Panc1 (cell line): ENCODE results near the gene RYK. TPM values are rescaled to one million over a fixed set of nuclear protein-coding genes. Genes with fewer than 3 reads are reported as not detected.

Experiments used
- ATAC-seq: fragments of 200-7000 bp; cut with Tn5 transposase; 2 replicates; pipeline ENCODE4 v1.9.1; 2020; ENCODE audit warnings: mild to moderate bottlenecking, moderate library complexity
- BruUV-seq: library from RNA; stranded (reverse); fragments of 400-500 nt; replicated peaks from 2 replicates; lab custom pipeline; 2021; lab: Mats Ljungman, UMichigan
- CTCF ChIA-PET: fragments of 300-600 bp; sonication (Branson Sonifier 250); formaldehyde crosslinking; loops from one replicate; lab custom pipeline; 2022; ENCODE audit warnings: antibody characterized with exemption; lab: Charles Lee
- POLR2A ChIA-PET: fragments of 300-600 bp; sonication (Branson Sonifier 250); formaldehyde crosslinking; loops from one replicate; lab custom pipeline; 2022; ENCODE audit warnings: antibody characterized with exemption; lab: Charles Lee
- DNase-seq: peaks from one replicate; pipeline ENCODE4 v3.0.0-alpha.2; 2010; ENCODE audit warnings: low read depth, low spot score
- H3K27ac ChIP-seq: 2 replicates; pipeline ENCODE4 v1.5.1; 2011; ENCODE audit warnings: mild to moderate bottlenecking, low read length, inconsistent platforms
- H3K27me3 ChIP-seq: fragments of 200-500 bp; sonication (Bioruptor generic); 2 replicates; pipeline ENCODE4 v1.6.0; 2014; ENCODE audit warnings: low read length, inconsistent platforms; ENCODE audit not compliant: control insufficient read depth, insufficient read depth
- H3K36me3 ChIP-seq: fragments of 200-500 bp; sonication (Bioruptor generic); 2 replicates; pipeline ENCODE4 v1.5.1; 2014; ENCODE audit warnings: inconsistent platforms, mild to moderate bottlenecking, low read length, moderate library complexity; ENCODE audit not compliant: control insufficient read depth, insufficient read depth
- H3K4me1 ChIP-seq: 2 replicates; pipeline ENCODE4 v1.5.1; 2011; ENCODE audit warnings: inconsistent platforms, mild to moderate bottlenecking, low read length, moderate library complexity; ENCODE audit not compliant: control insufficient read depth, insufficient read depth
- H3K4me3 ChIP-seq, 2 experiments: 2 replicates each; pipeline ENCODE4 v1.5.1; 2011 to 2012; ENCODE audit warnings: low read depth in 2 of 2, low read length in 2 of 2, mild to moderate bottlenecking in 2 of 2, inconsistent platforms in 1 of 2, moderate library complexity in 1 of 2
- H3K9me3 ChIP-seq: fragments of 200-500 bp; sonication (Bioruptor generic); 2 replicates; pipeline ENCODE4 v1.5.1; 2014; ENCODE audit warnings: low read depth, mild to moderate bottlenecking, inconsistent platforms, low read length, moderate library complexity; ENCODE audit not compliant: control insufficient read depth, insufficient read depth
- POLR2AphosphoS5 ChIP-seq: IDR thresholded peaks from 2 replicates; pipeline ENCODE4 v1.6.1; 2012; ENCODE audit warnings: mild to moderate bottlenecking, low read depth, low read length, moderate library complexity
- REST ChIP-seq, 2 experiments: IDR thresholded peaks; 2 replicates each; pipeline ENCODE4 v1.6.1; 2011 to 2012; ENCODE audit warnings: low read depth in 2 of 2, control low read depth in 1 of 2, low read length in 1 of 2, mild to moderate bottlenecking in 1 of 2, moderate library complexity in 1 of 2; ENCODE audit not compliant: insufficient read depth in 1 of 2
- SIN3A ChIP-seq: IDR thresholded peaks from 2 replicates; pipeline ENCODE4 v1.6.1; 2012; ENCODE audit warnings: low read depth, mild to moderate bottlenecking, low read length, moderate library complexity, borderline replicate concordance; ENCODE audit not compliant: insufficient read depth
- TCF7L2 ChIP-seq: IDR thresholded peaks from 2 replicates; pipeline ENCODE4 v1.6.1; 2011; ENCODE audit warnings: mild to moderate bottlenecking, low read depth, low read length, inconsistent platforms
- in situ Hi-C: cut with HindIII; loops from 2 replicates; pipeline ENCODE4 v1.10.0; 2016; ENCODE audit warnings: low sequenced_read_pairs, low pct_unique_long_range_greater_than_20kb
- intact Hi-C: fragments of 100-400 bp; cut with micrococcal nuclease; formaldehyde crosslinking; loops from one replicate; pipeline ENCODE4 v1.10.0; 2022; ENCODE audit not compliant: unreplicated experiment
- total RNA-seq: library from RNA; stranded (reverse); gene quantifications from one replicate; pipeline ENCODE4 v1.2.1, GENCODE V29; 2021; ENCODE audit not compliant: unreplicated experiment
- TF ChIP-seq, protein P1 (sequence below): fragments of 450-650 bp; IDR thresholded peaks from 2 replicates; pipeline ENCODE4 v1.5.1; 2017; ENCODE audit warnings: mild to moderate bottlenecking

Gene RYK
- total RNA-seq, 1 experiment from 2014 or later = 82.7 TPM

GRCh38 chr3:134216191-134216764 is 34.4 kb downstream of the RYK start:
- DNase-seq = no peak
- Histone ChIP-seq H3K36me3 (no peaks in the 10 kb centered on the region), H3K27ac (no peak overlapping the region), H3K27me3 (no peaks in the 10 kb centered on the region), H3K4me1 (peaks cover 6% of the 10 kb centered on the region), H3K4me3 (no peak overlapping the region), H3K9me3 (no peaks in the 10 kb centered on the region)
- in situ Hi-C loops = no loop called here
- ChIA-PET POLR2A (interaction anchor here (0.7 kb wide), 1 partner anchor 9 kb away, joined by 8 read pairs; no protein-coding TSS in a partner anchor), CTCF (no interaction called here)
- TF ChIP-seq, protein P1, sequence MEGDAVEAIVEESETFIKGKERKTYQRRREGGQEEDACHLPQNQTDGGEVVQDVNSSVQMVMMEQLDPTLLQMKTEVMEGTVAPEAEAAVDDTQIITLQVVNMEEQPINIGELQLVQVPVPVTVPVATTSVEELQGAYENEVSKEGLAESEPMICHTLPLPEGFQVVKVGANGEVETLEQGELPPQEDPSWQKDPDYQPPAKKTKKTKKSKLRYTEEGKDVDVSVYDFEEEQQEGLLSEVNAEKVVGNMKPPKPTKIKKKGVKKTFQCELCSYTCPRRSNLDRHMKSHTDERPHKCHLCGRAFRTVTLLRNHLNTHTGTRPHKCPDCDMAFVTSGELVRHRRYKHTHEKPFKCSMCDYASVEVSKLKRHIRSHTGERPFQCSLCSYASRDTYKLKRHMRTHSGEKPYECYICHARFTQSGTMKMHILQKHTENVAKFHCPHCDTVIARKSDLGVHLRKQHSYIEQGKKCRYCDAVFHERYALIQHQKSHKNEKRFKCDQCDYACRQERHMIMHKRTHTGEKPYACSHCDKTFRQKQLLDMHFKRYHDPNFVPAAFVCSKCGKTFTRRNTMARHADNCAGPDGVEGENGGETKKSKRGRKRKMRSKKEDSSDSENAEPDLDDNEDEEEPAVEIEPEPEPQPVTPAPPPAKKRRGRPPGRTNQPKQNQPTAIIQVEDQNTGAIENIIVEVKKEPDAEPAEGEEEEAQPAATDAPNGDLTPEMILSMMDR = no peak
- no peak for TF ChIP-seq POLR2AphosphoS5
- no peak for TF ChIP-seq SIN3A
- TF ChIP-seq REST (IDR thresholded peaks at IDR 0.05; ENCODE audit: insufficient read depth in 1 of 2, low read depth in 2 of 2, low read length in 1 of 2) = no peak
- TF ChIP-seq TCF7L2 = no peak
- ATAC-seq = no peak
- BruUV-seq = no TSS peak
- intact Hi-C loops = no loop called here

- H3K27me3 ChIP-seq = no peaks in the 10 kb centered on the region
- ChIA-PET POLR2A (no interaction called here), CTCF (no interaction called here)
- no peak overlapping the region for H3K27ac ChIP-seq
- H3K4me3 ChIP-seq = no peak overlapping the region
- no peak for TF ChIP-seq SIN3A
- TF ChIP-seq TCF7L2 = no peak
- TF ChIP-seq, protein P1 = no peak
- no peak for TF ChIP-seq POLR2AphosphoS5
- no peak for TF ChIP-seq REST (IDR thresholded peaks at IDR 0.05; ENCODE audit: insufficient read depth in 1 of 2, low read depth in 2 of 2, low read length in 1 of 2)
- DNase-seq = no peak
- no peaks in the 10 kb centered on the region for H3K9me3 ChIP-seq
- in situ Hi-C loops (no loop called here), intact Hi-C loops (loop anchor here (5.0 kb wide), 2 partner anchors 263 to 282 kb away; no protein-coding TSS in a partner anchor)
- BruUV-seq = no TSS peak
- no peak for ATAC-seq
- H3K36me3 ChIP-seq = peaks cover 11% of the 10 kb centered on the region
- H3K4me1 ChIP-seq = peaks cover 6% of the 10 kb centered on the region
Observed at GRCh38 chr3:134214239-134214638, 36.4 kb downstream of the RYK start.
